Spleen (tissue), 11 donors: Measurements from ENCODE around the gene LAMC3. TPM values are rescaled to one million over a fixed set of nuclear protein-coding genes. Genes with fewer than 3 reads are reported as not detected.

Source experiments
- DNase-seq: peaks from one replicate; pipeline ENCODE4 v3.0.0-alpha.2; 2020
- H3K27ac ChIP-seq, 8 donors: fragments of 200-600 bp; sonication (generic) in 7 of 8; 1 replicate in 4 of 8; 2 replicates in 4 of 8; pipeline versions ENCODE4 v1.5.0 to v1.8.0; 2016 to 2021; ENCODE audit warnings: inconsistent platforms in 4 of 8, mild to moderate bottlenecking in 4 of 8, moderate library complexity in 1 of 8
- H3K27me3 ChIP-seq, 7 donors: fragments of 200-600 bp; sonication (generic) in 6 of 7; replicated peaks in 1 of 7; 1 replicate in 4 of 7; 2 replicates in 3 of 7; pipeline versions ENCODE4 v1.5.0 to v1.8.0; 2016 to 2021; ENCODE audit warnings: inconsistent platforms in 3 of 7, mild to moderate bottlenecking in 1 of 7
- H3K36me3 ChIP-seq, 6 donors: fragments of 200-600 bp; sonication (generic) in 5 of 6; 1 replicate in 4 of 6; 2 replicates in 2 of 6; pipeline versions ENCODE4 v1.5.0 to v1.8.0; 2016 to 2021; ENCODE audit warnings: inconsistent platforms in 2 of 6
- H3K4me1 ChIP-seq, 6 donors: fragments of 200-600 bp; sonication (generic) in 5 of 6; 1 replicate in 3 of 6; 2 replicates in 3 of 6; pipeline versions ENCODE4 v1.5.0 to v1.8.0; 2016 to 2021; ENCODE audit warnings: inconsistent platforms in 3 of 6
- H3K4me3 ChIP-seq, 8 donors: fragments of 200-600 bp; sonication (generic) in 7 of 8; 1 replicate in 4 of 8; 2 replicates in 4 of 8; pipeline versions ENCODE4 v1.5.0 to v1.8.0; 2016 to 2021; ENCODE audit warnings: inconsistent platforms in 4 of 8, mild to moderate bottlenecking in 4 of 8, moderate library complexity in 2 of 8
- H3K9me3 ChIP-seq, 8 donors: fragments of 200-600 bp; sonication (generic) in 7 of 8; 1 replicate in 4 of 8; 2 replicates in 4 of 8; pipeline versions ENCODE4 v1.5.0 to v1.8.0; 2016 to 2021; ENCODE audit warnings: inconsistent platforms in 4 of 8
- POLR2A ChIP-seq, 3 donors: fragments of 450-650 bp; IDR thresholded peaks; one replicate each; pipeline ENCODE4 v1.5.1; 2017; ENCODE audit warnings: antibody characterized with exemption in 3 of 3, mild to moderate bottlenecking in 1 of 3
- POLR2AphosphoS5 ChIP-seq, 3 donors: sonication (generic); formaldehyde crosslinking; IDR thresholded peaks; one replicate each; pipeline ENCODE4 v1.5.1; 2017; ENCODE audit warnings: antibody characterized with exemption in 3 of 3
- WGBS, 5 donors: extraction: QIAGEN DNeasy Blood & Tissue Kit in 3 of 5; methylation state at CpG; one replicate each; pipeline versions ENCODE4 v1.1.5 to v1.1.7; 2013 to 2018; 5-methylcytosine and 5-hydroxymethylcytosine counted together
- intact Hi-C: fragments of 100-400 bp; cut with DNase I; formaldehyde crosslinking; loops from one replicate; pipeline ENCODE4 v1.15.0; 2023; ENCODE audit warnings: low total_unique reads
- polyA plus RNA-seq, 3 donors: library from polyadenylated mRNA; stranded (reverse); fragments of 200-250 nt; gene quantifications; one replicate each; pipeline ENCODE4 v1.2.1, GENCODE V29; 2013
- total RNA-seq, 7 donors: library from RNA; depleted of rRNA in 3 of 7; stranded (reverse); fragments of >200 nt in 3 of 7; fragmentation: NEBNext Ultra II Directional in 4 of 7; extraction: Animal tissue kit (Norgen Biotek cat#: 25700) in 4 of 7; gene quantifications; one replicate each; pipeline versions ENCODE4 v1.1.0 to v1.2.1, GENCODE V29; 2016 to 2021
- TF ChIP-seq, protein P1 (sequence below), 11 experiments: fragments of 200-600 bp in 7 of 11; fragments of 450-650 bp in 4 of 11; sonication (generic) in 4 of 11; IDR thresholded peaks in 8 of 11; conservative IDR thresholded peaks in 3 of 11; 1 replicate in 7 of 11; 2 replicates in 4 of 11; pipeline versions ENCODE4 v1.4.0 to v1.8.0; 2016 to 2021; ENCODE audit warnings: antibody characterized with exemption in 11 of 11, inconsistent platforms in 4 of 11, mild to moderate bottlenecking in 1 of 11
- donor health status: healthy with polysubstance abuse.
- donor health status: DM: no; HTN: no; CAD: no; lungs with moderate emphysema.
- donor health status: DM: no; HTN: no; CAD: no.
- donor health status: Bipolar disorder and iron deficiency.
- donor health status: healthy.
- donor health status: DM: no; HTN: no; CAD: no.
- donor health status: DM: yes; HTN: yes; CAD: no.

The LAMC3 gene
- total and polyA plus RNA-seq, 10 donors = 9.1 to 79.5 (median 34.6) TPM

DNA sequence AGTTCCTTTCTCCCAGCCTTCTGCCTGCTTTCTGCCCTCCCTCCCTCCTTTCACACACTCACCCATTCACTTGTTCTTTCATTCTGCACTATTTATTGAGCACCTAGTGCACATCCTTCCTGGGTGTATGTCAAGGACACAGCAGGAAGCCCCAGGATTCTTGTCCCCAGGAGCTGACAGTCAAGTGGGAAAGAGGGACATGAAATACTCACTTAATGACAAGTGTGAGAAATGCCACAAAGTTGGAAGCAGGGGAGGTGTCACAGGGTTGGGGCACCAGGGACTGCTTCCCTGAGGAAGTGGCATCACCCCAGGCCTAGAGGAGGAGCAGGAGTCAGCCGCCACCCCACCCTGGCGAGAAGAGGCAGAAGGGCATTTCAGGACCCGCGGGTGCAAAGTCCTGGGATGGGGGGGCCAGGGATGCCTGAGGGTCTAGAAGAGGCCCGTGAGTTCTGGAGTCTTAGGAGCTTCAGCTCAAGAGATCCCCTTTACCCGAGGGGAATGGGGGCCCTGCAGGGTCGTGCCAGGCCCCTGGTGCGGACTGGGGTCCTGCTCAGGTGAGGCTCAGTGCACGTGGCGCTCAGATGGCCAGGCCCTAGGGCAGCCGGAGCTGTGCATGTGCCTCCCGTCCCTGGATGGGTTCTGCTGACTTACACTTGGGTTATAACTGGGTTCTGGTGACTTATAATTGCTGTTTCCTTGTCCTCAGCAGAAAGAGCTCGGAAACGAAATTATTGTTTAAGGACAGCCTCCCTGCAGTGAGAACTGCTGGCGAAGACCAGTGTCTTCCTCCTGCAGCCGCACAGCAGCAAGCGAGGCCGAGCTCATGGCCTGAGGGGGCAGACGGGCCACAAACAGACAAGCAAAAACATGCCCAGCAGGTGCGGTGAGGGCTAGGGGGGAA is 16.9 kb upstream of the LAMC3 start:
- Histone ChIP-seq H3K27me3 (peaks cover 0 to 26% (median 0%) of the 10 kb centered on the region in 7 donors), H3K36me3 (no peaks in the 10 kb centered on the region), H3K4me1 (peaks cover 0 to 24% (median 7%) of the 10 kb centered on the region in 6 donors), H3K4me3 (no peak overlapping the region), H3K27ac (no peak overlapping the region), H3K9me3 (no peaks in the 10 kb centered on the region)
- TF ChIP-seq POLR2AphosphoS5 (IDR thresholded peaks at IDR 0.05) (no peak), POLR2A (IDR thresholded peaks at IDR 0.05) (no peak)
- TF ChIP-seq, protein P1, sequence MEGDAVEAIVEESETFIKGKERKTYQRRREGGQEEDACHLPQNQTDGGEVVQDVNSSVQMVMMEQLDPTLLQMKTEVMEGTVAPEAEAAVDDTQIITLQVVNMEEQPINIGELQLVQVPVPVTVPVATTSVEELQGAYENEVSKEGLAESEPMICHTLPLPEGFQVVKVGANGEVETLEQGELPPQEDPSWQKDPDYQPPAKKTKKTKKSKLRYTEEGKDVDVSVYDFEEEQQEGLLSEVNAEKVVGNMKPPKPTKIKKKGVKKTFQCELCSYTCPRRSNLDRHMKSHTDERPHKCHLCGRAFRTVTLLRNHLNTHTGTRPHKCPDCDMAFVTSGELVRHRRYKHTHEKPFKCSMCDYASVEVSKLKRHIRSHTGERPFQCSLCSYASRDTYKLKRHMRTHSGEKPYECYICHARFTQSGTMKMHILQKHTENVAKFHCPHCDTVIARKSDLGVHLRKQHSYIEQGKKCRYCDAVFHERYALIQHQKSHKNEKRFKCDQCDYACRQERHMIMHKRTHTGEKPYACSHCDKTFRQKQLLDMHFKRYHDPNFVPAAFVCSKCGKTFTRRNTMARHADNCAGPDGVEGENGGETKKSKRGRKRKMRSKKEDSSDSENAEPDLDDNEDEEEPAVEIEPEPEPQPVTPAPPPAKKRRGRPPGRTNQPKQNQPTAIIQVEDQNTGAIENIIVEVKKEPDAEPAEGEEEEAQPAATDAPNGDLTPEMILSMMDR (IDR thresholded peaks at IDR 0.05 in 8 of 11, conservative IDR thresholded peaks at IDR 0.05 in 3 of 11) = no peak
- 77 to 87% (median 83%) methylated on average over 20 of the region's 20 CpGs for WGBS, 5 donors
- intact Hi-C loops = no loop called here
- DNase-seq = no peak

DNA sequence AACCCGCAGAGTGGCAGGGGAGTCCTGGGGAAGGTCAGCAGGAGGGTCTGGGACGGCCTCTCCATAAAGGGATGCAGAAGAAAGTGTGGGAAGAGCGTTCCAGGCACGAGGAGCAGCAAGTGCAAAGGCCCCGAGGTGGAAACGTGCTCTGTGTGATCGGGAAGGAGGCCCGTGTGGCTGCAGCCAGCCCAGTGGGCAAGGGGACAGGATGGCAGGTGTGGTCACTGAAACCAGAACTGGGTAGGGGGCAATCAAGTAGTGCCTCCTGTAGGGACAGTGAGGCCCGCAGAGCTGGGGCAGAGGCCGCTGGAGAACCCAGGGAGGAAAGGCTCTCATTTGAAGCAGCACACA is 16.3 kb upstream of the LAMC3 start:
- intact Hi-C loops = no loop called here
- H3K4me1 ChIP-seq = peaks cover 0 to 24% (median 7%) of the 10 kb centered on the region in 6 donors
- no peaks in the 10 kb centered on the region for H3K36me3 ChIP-seq
- peaks cover 0 to 33% (median 0%) of the 10 kb centered on the region in 7 donors for H3K27me3 ChIP-seq
- H3K9me3 ChIP-seq = no peaks in the 10 kb centered on the region
- 89 to 96% (median 90%) methylated on average over 8 to 10 of the region's 10 CpGs for WGBS, 5 donors
- no peak overlapping the region for H3K27ac ChIP-seq
- no peak for DNase-seq
- H3K4me3 ChIP-seq = no peak overlapping the region
- TF ChIP-seq POLR2A (IDR thresholded peaks at IDR 0.05) = no peak
- TF ChIP-seq, protein P1 (IDR thresholded peaks at IDR 0.05 in 8 of 11, conservative IDR thresholded peaks at IDR 0.05 in 3 of 11) = no peak
- TF ChIP-seq POLR2AphosphoS5 (IDR thresholded peaks at IDR 0.05) = no peak

DNA sequence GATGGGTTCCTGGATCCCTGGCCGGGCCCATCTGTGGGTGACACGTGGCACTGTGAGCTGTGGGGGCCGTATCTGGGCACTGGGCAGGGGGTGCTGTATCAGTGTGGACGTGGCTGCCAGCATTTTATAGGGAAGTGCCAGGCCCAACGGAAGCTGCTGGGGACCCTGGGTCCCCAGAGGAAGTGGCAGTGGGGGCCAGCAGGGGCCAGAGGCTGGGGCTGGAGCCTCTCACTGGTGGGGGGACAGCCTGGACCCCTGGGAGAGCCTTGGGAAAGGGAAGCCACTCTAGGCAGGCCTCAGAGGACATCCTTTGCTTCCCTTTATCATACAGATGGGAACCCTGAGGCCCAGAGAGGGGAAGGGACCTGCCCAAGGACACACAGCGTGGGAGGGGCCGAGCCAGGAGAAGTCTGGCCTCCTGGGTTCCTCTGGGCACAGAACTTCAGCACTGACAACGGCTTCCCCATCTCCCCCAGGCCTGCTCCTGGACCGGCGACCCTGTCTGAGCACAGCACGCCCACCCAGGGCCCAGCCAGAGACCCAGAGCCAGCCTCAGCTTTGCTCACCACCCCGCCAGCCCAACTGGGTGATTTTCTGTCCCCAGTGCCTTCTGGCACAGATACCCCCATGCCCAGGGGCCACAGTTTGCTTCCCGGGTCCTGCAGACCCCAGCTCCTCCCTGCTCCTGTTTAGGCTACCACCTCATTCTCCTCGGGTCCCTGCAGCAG is 15.5 kb upstream of the LAMC3 start:
- TF ChIP-seq, protein P1 (IDR thresholded peaks at IDR 0.05 in 8 of 11, conservative IDR thresholded peaks at IDR 0.05 in 3 of 11) = no peak
- TF ChIP-seq POLR2A (IDR thresholded peaks at IDR 0.05) (no peak), POLR2AphosphoS5 (IDR thresholded peaks at IDR 0.05) (no peak)
- H3K36me3 ChIP-seq = no peaks in the 10 kb centered on the region
- no peak overlapping the region for H3K4me3 ChIP-seq
- intact Hi-C loops = no loop called here
- H3K9me3 ChIP-seq = no peaks in the 10 kb centered on the region
- WGBS, 5 donors = 51 to 69% (median 55%) methylated on average over 13 to 14 of the region's 14 CpGs
- peaks cover 0 to 41% (median 4%) of the 10 kb centered on the region in 7 donors for H3K27me3 ChIP-seq
- DNase-seq = no peak
- no peak overlapping the region for H3K27ac ChIP-seq
- peaks cover 0 to 24% (median 8%) of the 10 kb centered on the region in 6 donors for H3K4me1 ChIP-seq
